NCI-H1436 (cell line): ENCODE data around the gene SAE1.
"Not testable (repeated sequence)": the region's sequence is repeated elsewhere in the genome, so short reads cannot be mapped to it uniquely, and the experiment has no call there.

ENCODE experiments used
- DNase-seq: peaks from one replicate; lab custom pipeline; 2025; lab: John Stamatoyannopoulos, UW

The SAE1 gene

GRCh38 chr19:47130120-47130588 is 481 bp upstream of the SAE1 start:
- no peak for DNase-seq

- DNase-seq: no peak
Measured at GRCh38 chr19:47132194-47132852, 1.7 kb downstream of the SAE1 start.

DNA sequence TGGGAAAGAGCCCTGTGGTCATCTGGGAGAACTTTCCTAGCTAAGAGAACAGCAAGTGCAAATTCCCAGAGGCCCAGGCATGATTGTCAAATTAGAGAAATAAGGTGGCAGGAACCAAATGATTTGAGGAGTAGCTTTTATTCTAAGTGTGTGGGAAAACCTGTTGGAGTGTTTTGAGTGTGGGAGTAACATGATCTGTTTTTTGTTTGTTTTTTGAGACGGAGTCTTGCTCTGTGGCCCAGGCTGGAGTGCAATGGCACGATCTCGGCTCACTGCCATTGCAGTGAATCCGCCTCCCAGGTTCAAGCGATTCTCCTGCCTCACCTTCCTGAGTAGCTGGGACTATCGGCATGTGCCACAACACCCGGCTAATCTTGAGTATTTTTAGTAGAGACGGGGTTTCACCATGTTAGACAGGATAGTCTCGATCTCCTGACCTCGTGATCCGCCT is 2.4 kb downstream of the SAE1 start:
- DNase-seq: no peak

GRCh38 chr19:47134545-47134944 is 3.9 kb downstream of the SAE1 start:
- DNase-seq: no peak

DNA sequence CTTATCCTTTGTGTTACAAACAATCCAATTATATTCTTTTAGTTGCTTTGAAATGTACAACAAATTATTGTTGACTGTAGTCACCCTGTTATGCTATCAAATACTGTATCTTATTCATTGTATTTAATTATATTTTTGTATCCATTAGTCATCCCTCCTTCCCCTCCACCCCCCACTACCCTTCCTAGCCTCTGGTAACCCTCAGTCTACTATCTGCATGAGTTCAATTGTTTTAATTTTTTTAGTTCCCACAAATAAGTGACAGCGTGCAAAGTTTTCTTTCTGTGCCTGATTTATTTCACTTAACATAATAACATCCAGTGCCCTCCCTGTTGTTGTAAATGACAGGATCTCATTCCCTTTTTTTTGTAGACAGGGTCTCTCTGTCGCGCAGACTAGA is 4.5 kb downstream of the SAE1 start:
- no peak for DNase-seq

GRCh38 chr19:47141252-47141651 is 10.6 kb downstream of the SAE1 start:
- not testable (repeated sequence) for DNase-seq

- DNase-seq: no peak
Measured at GRCh38 chr19:47141695-47142094, 11.1 kb downstream of the SAE1 start.

DNA sequence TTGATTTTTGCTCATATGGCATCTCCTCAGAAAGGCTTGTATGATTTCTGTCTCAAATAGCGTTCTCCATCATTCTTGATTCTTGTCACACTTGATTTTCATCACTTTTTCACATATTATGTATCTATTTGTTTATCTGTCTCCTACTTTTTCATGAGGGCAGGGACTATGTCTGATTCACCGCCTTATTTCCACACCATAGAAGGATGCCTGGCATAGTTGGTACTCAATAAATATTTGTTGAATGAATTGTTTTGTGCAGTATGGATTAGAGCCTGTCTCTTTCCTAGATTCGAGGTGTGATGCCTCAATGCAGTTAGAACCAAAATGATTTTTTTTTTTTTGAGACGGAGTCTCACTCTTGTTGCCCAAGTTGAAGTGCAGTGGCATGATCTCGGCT is 12.1 kb downstream of the SAE1 start:
- DNase-seq: no peak

GRCh38 chr19:47143322-47144073 is 12.9 kb downstream of the SAE1 start:
- no peak for DNase-seq

- DNase-seq: no peak
Measured at GRCh38 chr19:47144630-47145029, 14.0 kb downstream of the SAE1 start.

GRCh38 chr19:47145639-47146486 is 15.2 kb downstream of the SAE1 start:
- DNase-seq: no peak

- DNase-seq: no peak
Measured at GRCh38 chr19:47146920-47147319, 16.3 kb downstream of the SAE1 start.

- DNase-seq: no peak
Measured at GRCh38 chr19:47151627-47152026, 21.0 kb downstream of the SAE1 start.

GRCh38 chr19:47152205-47152604 is 21.6 kb downstream of the SAE1 start:
- DNase-seq: no peak

DNA sequence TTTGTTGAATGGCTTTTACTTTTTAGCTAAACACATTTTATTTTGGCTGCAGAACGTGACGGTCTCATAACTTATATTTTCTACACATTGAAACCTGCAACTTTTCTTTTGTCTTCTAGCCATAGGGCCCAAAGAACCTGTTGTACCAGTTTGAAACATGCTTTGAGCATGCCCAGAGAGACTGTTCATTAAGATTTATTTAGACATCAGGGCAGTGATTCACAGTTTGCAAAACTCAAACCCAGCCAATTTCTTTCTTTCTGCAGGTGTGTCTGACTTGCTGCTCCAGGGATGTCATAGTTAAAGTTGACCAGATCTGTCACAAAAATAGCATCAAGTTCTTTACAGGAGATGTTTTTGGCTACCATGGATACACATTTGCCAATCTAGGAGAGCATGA is 22.0 kb downstream of the SAE1 start:
- DNase-seq: no peak

GRCh38 chr19:47153266-47153665 is 22.6 kb downstream of the SAE1 start:
- no peak for DNase-seq

DNA sequence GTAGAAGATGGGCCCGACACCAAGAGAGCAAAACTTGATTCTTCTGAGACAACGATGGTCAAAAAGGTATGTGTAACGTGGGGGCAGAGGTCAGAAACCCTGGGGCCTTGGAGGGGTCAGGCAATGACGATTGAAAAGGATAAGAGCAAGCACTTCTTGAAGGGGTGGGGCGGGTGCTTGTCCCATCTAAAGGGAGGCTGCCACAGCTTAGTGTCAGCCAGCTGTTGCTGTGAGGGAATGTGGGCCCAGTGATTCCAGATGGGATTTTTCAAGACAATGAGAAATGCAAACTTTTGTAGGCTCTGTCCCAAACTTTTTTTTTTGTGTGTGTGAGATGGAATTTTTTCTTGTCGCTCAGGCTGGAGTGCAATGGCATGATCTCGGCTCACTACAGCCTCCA is 24.5 kb downstream of the SAE1 start:
- DNase-seq: no peak

DNA sequence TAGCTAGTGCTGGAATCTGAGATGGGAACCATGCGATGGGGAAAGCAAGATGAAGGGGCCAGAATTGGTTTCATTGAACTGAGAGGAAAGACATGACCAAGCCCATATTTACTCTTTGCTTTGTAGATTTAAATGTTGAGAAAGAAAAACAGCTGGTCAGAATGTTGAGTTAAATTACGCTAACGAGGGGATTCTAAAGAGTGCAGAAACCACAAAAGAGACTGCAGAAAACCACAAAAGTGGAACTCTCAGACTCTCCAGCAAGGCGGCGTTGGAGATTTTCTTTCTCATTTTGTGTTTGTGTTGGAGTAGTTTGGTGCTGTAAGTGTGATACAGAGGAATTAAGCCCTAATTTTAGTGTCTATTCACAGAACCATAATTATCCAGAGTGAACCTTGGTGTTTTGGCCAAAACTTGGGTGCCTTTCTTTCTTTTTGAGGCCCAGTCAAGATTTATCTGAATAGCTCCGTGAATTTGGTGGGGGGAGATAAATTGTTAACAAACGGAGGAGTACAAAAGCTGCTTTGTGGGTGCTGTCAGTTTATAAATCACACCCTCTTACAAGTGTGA is 26.3 kb downstream of the SAE1 start:
- DNase-seq: no peak

- no peak for DNase-seq
Measured at GRCh38 chr19:47157431-47158321, 27.0 kb downstream of the SAE1 start.

GRCh38 chr19:47158367-47158791 is 27.7 kb downstream of the SAE1 start:
- DNase-seq: no peak

- no peak for DNase-seq
Measured at GRCh38 chr19:47158879-47159503, 28.4 kb downstream of the SAE1 start.
